Muscle layer of colon (tissue), 2 donors: ENCODE measurements around the gene IL4I1.

ENCODE experiments used
- H3K27ac ChIP-seq: one replicate; pipeline ENCODE4 v1.7.0; 2013; ENCODE audit warnings: low read depth, mild to moderate bottlenecking, low read length, moderate library complexity
- H3K27me3 ChIP-seq, 2 donors: one replicate each; pipeline ENCODE4 v1.7.0; 2013; ENCODE audit warnings: low read length in 2 of 2, mild to moderate bottlenecking in 2 of 2; ENCODE audit not compliant: insufficient read depth in 2 of 2, control insufficient read depth in 1 of 2
- H3K36me3 ChIP-seq: one replicate; pipeline ENCODE4 v1.7.0; 2013; ENCODE audit warnings: mild to moderate bottlenecking, low read length; ENCODE audit not compliant: insufficient read depth
- H3K4me1 ChIP-seq: one replicate; pipeline ENCODE4 v1.7.0; 2013; ENCODE audit warnings: mild to moderate bottlenecking, low read length; ENCODE audit not compliant: insufficient read depth
- H3K4me3 ChIP-seq, 2 donors: one replicate each; pipeline ENCODE4 v1.7.0; 2013; ENCODE audit warnings: low read length in 2 of 2, low read depth in 1 of 2, mild to moderate bottlenecking in 1 of 2, moderate library complexity in 1 of 2
- H3K9ac ChIP-seq: one replicate; pipeline ENCODE4 v1.7.0; 2013; ENCODE audit warnings: low read length
- H3K9me3 ChIP-seq: one replicate; pipeline ENCODE4 v1.7.0; 2013; ENCODE audit warnings: mild to moderate bottlenecking, low read length
- donor health status: abdominal sarcoma.
- donor health status: Adenocarcinoma of cecum.

The IL4I1 gene

GRCh38 chr19:49923055-49924003, 26.6 kb upstream of the IL4I1 start:
- Histone ChIP-seq H3K4me3 (no peak overlapping the region), H3K27me3 (no peaks in the 10 kb centered on the region), H3K9me3 (no peaks in the 10 kb centered on the region), H3K36me3 (peaks cover 45% of the 10 kb centered on the region), H3K27ac (no peak overlapping the region), H3K9ac (no peak overlapping the region), H3K4me1 (peaks cover 14% of the 10 kb centered on the region)

- Histone ChIP-seq H3K4me3 (no peak overlapping the region), H3K9me3 (no peaks in the 10 kb centered on the region), H3K36me3 (peaks cover 42% of the 10 kb centered on the region), H3K27ac (no peak overlapping the region), H3K27me3 (no peaks in the 10 kb centered on the region), H3K4me1 (peaks cover 4% of the 10 kb centered on the region), H3K9ac (no peak overlapping the region)
Observed at GRCh38 chr19:49921871-49922795, 25.4 kb upstream of the IL4I1 start.

- peaks cover 4% of the 10 kb centered on the region for H3K4me1 ChIP-seq
- no peak overlapping the region for H3K4me3 ChIP-seq
- no peak overlapping the region for H3K27ac ChIP-seq
- no peaks in the 10 kb centered on the region for H3K27me3 ChIP-seq
- peaks cover 37% of the 10 kb centered on the region for H3K36me3 ChIP-seq
- H3K9ac ChIP-seq, result no peak overlapping the region
- H3K9me3 ChIP-seq, result no peaks in the 10 kb centered on the region
Observed at GRCh38 chr19:49920624-49921363, 24.1 kb upstream of the IL4I1 start.

- no peaks in the 10 kb centered on the region for H3K9me3 ChIP-seq
- H3K4me3 ChIP-seq, result no peak overlapping the region
- H3K4me1 ChIP-seq, result no peaks in the 10 kb centered on the region
- no peaks in the 10 kb centered on the region for H3K27me3 ChIP-seq
- peaks cover 35% of the 10 kb centered on the region for H3K36me3 ChIP-seq
- H3K27ac ChIP-seq, result no peak overlapping the region
- no peak overlapping the region for H3K9ac ChIP-seq
Observed at GRCh38 chr19:49918089-49918488, 21.4 kb upstream of the IL4I1 start.

GRCh38 chr19:49916839-49917733, 20.4 kb upstream of the IL4I1 start:
- H3K9ac ChIP-seq, result no peak overlapping the region

GRCh38 chr19:49915271-49915670, 18.6 kb upstream of the IL4I1 start:
- Histone ChIP-seq H3K4me1 (no peaks in the 10 kb centered on the region), H3K27me3 (no peaks in the 10 kb centered on the region), H3K9me3 (no peaks in the 10 kb centered on the region), H3K27ac (no peak overlapping the region), H3K9ac (no peak overlapping the region), H3K4me3 (no peak overlapping the region), H3K36me3 (peaks cover 27% of the 10 kb centered on the region)

More at GRCh38 chr19:49916839-49917733, 20.4 kb upstream of the IL4I1 start:
- Histone ChIP-seq H3K27ac (no peak overlapping the region), H3K4me1 (no peaks in the 10 kb centered on the region), H3K4me3 (no peak overlapping the region), H3K27me3 (no peaks in the 10 kb centered on the region), H3K36me3 (peaks cover 28% of the 10 kb centered on the region), H3K9me3 (no peaks in the 10 kb centered on the region)

GRCh38 chr19:49913720-49914119, 17.0 kb upstream of the IL4I1 start:
- no peak overlapping the region for H3K27ac ChIP-seq

GRCh38 chr19:49912965-49913685, 16.4 kb upstream of the IL4I1 start:
- Histone ChIP-seq H3K4me3 (no peak overlapping the region), H3K27ac (no peak overlapping the region), H3K27me3 (no peaks in the 10 kb centered on the region), H3K36me3 (peaks cover 36% of the 10 kb centered on the region), H3K9me3 (no peaks in the 10 kb centered on the region), H3K9ac (no peak overlapping the region), H3K4me1 (no peaks in the 10 kb centered on the region)

More at GRCh38 chr19:49913720-49914119, 17.0 kb upstream of the IL4I1 start:
- Histone ChIP-seq H3K36me3 (peaks cover 31% of the 10 kb centered on the region), H3K4me1 (no peaks in the 10 kb centered on the region), H3K9me3 (no peaks in the 10 kb centered on the region), H3K4me3 (no peak overlapping the region), H3K27me3 (no peaks in the 10 kb centered on the region), H3K9ac (no peak overlapping the region)

- Histone ChIP-seq H3K27me3 (no peaks in the 10 kb centered on the region), H3K36me3 (peaks cover 43% of the 10 kb centered on the region), H3K9ac (no peak overlapping the region), H3K4me3 (no peak overlapping the region), H3K4me1 (no peaks in the 10 kb centered on the region), H3K9me3 (no peaks in the 10 kb centered on the region), H3K27ac (no peak overlapping the region)
Observed at GRCh38 chr19:49911381-49912145, 14.9 kb upstream of the IL4I1 start.
